GM18511 (cell line): ENCODE data around the gene SMG6.
"Not testable (repeated sequence)": the region's sequence is repeated elsewhere in the genome, so short reads cannot be mapped to it uniquely, and the experiment has no call there.

Experiments used
- ATAC-seq: cut with Tn5 transposase; IDR thresholded peaks from one replicate; pipeline ENCODE4 v1.9.1; 2021; ENCODE audit warnings: mild to moderate bottlenecking, moderate library complexity; ENCODE audit not compliant: unreplicated experiment

The SMG6 gene

GRCh38 chr17:2303204-2304188 lies at the start of gene SMG6, which contains the start of gene SRR:
Gene SMG6, minus strand, starts transcription at chr17:2303785. Its CDS starts 65 bp downstream, at chr17:2303720.
Gene SRR, plus strand, starts transcription at chr17:2303950. Its CDS starts 11,611 bp downstream, at chr17:2315561.
- peak; percentile 83 for ATAC-seq

- no peak for ATAC-seq
Measured at GRCh38 chr17:2351269-2351668, 47.7 kb upstream of the SMG6 start.

GRCh38 chr17:2347805-2348685 lies 44.5 kb upstream of the SMG6 start:
- no peak for ATAC-seq

GRCh38 chr17:2346475-2346874 lies 42.9 kb upstream of the SMG6 start:
- no peak for ATAC-seq

- ATAC-seq: no peak
Measured at GRCh38 chr17:2344528-2344927, 40.9 kb upstream of the SMG6 start.

GRCh38 chr17:2343421-2343820 lies 39.8 kb upstream of the SMG6 start:
- ATAC-seq: no peak

- no peak for ATAC-seq
Measured at GRCh38 chr17:2338315-2338657, 34.7 kb upstream of the SMG6 start.

GRCh38 chr17:2337544-2338314 lies 34.1 kb upstream of the SMG6 start:
- peak; percentile 27 for ATAC-seq

GRCh38 chr17:2336852-2337543 lies 33.4 kb upstream of the SMG6 start, which contains the start of gene SGSM2:
Gene SGSM2, plus strand, starts transcription at chr17:2337501. Its CDS starts 188 bp downstream, at chr17:2337689.
- ATAC-seq: peak; percentile 56

GRCh38 chr17:2336215-2336851 lies 32.7 kb upstream of the SMG6 start, which contains the start of gene TSR1:
Gene TSR1, minus strand, starts transcription at chr17:2336457. Its CDS starts 30 bp downstream, at chr17:2336427.
- peak; percentile 75 for ATAC-seq

- ATAC-seq: no peak
Measured at GRCh38 chr17:2335726-2336214, 32.2 kb upstream of the SMG6 start.

GRCh38 chr17:2331303-2331702 lies 27.7 kb upstream of the SMG6 start:
- ATAC-seq: no peak

- no peak for ATAC-seq
Measured at GRCh38 chr17:2323629-2324314, 20.2 kb upstream of the SMG6 start.

- no peak for ATAC-seq
Measured at GRCh38 chr17:2321399-2321798, 17.8 kb upstream of the SMG6 start.

GRCh38 chr17:2319051-2319450 lies 15.5 kb upstream of the SMG6 start:
- no peak for ATAC-seq

- ATAC-seq: no peak
Measured at GRCh38 chr17:2317796-2318195, 14.2 kb upstream of the SMG6 start.

GRCh38 chr17:2316916-2317205 lies 13.3 kb upstream of the SMG6 start:
- not testable (repeated sequence) for ATAC-seq

- no peak for ATAC-seq
Measured at GRCh38 chr17:2312736-2313135, 9.2 kb upstream of the SMG6 start.
